CD4-positive, alpha-beta T cell (primary cell): ENCODE results near the gene SFTPB. TPM values are rescaled to one million over a fixed set of nuclear protein-coding genes. Genes with fewer than 3 reads are reported as not detected.

ENCODE experiments used
- ATAC-seq: fragments of 200-7000 bp; cut with Tn5 transposase; one replicate; pipeline ENCODE4 v1.10.0; 2022; ENCODE audit warnings: mild to moderate bottlenecking; ENCODE audit not compliant: poor library complexity
- CTCF ChIA-PET: fragments of 350-600 bp; sonication (Branson Sonifier 250); formaldehyde crosslinking; loops from one replicate; lab custom pipeline; 2021; ENCODE audit warnings: antibody characterized with exemption, inconsistent platforms; lab: Charles Lee
- POLR2A ChIA-PET: fragments of 350-600 bp; sonication (Branson Sonifier 250); formaldehyde crosslinking; loops from one replicate; lab custom pipeline; 2021; ENCODE audit warnings: antibody characterized with exemption, inconsistent platforms; lab: Charles Lee
- DNase-seq, 14 experiments: peaks; one replicate each; pipeline ENCODE4 v3.0.0-alpha.2; 2013 to 2020; ENCODE audit warnings: mixed read lengths in 2 of 14
- H3K27ac ChIP-seq, 2 donors: one replicate each; pipeline versions ENCODE4 v1.5.1 to v1.7.0; 2013; ENCODE audit warnings: low read length in 2 of 2, low read depth in 1 of 2, mild to moderate bottlenecking in 1 of 2
- H3K27me3 ChIP-seq, 2 experiments: 1 replicate in 1 of 2; 2 replicates in 1 of 2; pipeline versions ENCODE4 v1.6.1 to v1.7.0; 2013; ENCODE audit warnings: low read length in 2 of 2, control low read depth in 1 of 2, mild to moderate bottlenecking in 1 of 2, moderate library complexity in 1 of 2; ENCODE audit not compliant: insufficient read depth in 2 of 2, control insufficient read depth in 1 of 2
- H3K36me3 ChIP-seq: one replicate; pipeline ENCODE4 v1.6.1; 2013; ENCODE audit warnings: low read length, control low read depth; ENCODE audit not compliant: insufficient read depth
- H3K4me1 ChIP-seq: one replicate; pipeline ENCODE4 v1.6.1; 2013; ENCODE audit warnings: low read length, control low read depth; ENCODE audit not compliant: insufficient read depth
- H3K4me3 ChIP-seq: one replicate; pipeline ENCODE4 v1.5.1; 2013; ENCODE audit warnings: mild to moderate bottlenecking, low read length, moderate library complexity
- H3K9me3 ChIP-seq, 2 experiments: 1 replicate in 1 of 2; 2 replicates in 1 of 2; pipeline versions ENCODE4 v1.6.1 to v1.7.0; 2013; ENCODE audit warnings: low read length in 2 of 2, mild to moderate bottlenecking in 2 of 2, control low read depth in 1 of 2, moderate library complexity in 1 of 2; ENCODE audit not compliant: control insufficient read depth in 1 of 2, insufficient read depth in 1 of 2
- H3K27ac Mint-ChIP-seq: one replicate; pipeline ENCODE4 v1.8.0; 2020; ENCODE audit warnings: mixed read lengths
- H3K27me3 Mint-ChIP-seq: one replicate; pipeline ENCODE4 v1.8.0; 2021; ENCODE audit warnings: mixed read lengths
- H3K36me3 Mint-ChIP-seq: one replicate; pipeline ENCODE4 v1.8.0; 2021; ENCODE audit warnings: low read depth, mixed read lengths
- H3K4me1 Mint-ChIP-seq: one replicate; pipeline ENCODE4 v1.8.0; 2021; ENCODE audit warnings: low read depth, mixed read lengths
- H3K4me3 Mint-ChIP-seq: one replicate; pipeline ENCODE4 v1.8.0; 2020; ENCODE audit warnings: mild to moderate bottlenecking, mixed read lengths
- H3K9me3 Mint-ChIP-seq: one replicate; pipeline ENCODE4 v1.8.0; 2020; ENCODE audit warnings: mixed read lengths
- intact Hi-C, 2 experiments: fragments of 100-400 bp; cut with DNase I in 1 of 2; cut with micrococcal nuclease in 1 of 2; formaldehyde crosslinking; loops; one replicate each; pipeline versions ENCODE4 v1.15.1 to v1.9.0; 2023 to 2025; cut with DNase I, micrococcal nuclease
- total RNA-seq, 174 experiments: library from RNA in 2 of 174; stranded (reverse) in 2 of 174; gene quantifications; one replicate each; pipeline ENCODE4 v1.2.3 and lab custom pipeline; 2021 to 2026
- TF ChIP-seq, protein P1 (sequence below): fragments of 200-600 bp; IDR thresholded peaks from one replicate; pipeline ENCODE4 v1.8.0; 2022; ENCODE audit warnings: antibody characterized with exemption, mild to moderate bottlenecking

SFTPB gene
- total RNA-seq, 2 experiments from 2014 or later: not detected

DNA sequence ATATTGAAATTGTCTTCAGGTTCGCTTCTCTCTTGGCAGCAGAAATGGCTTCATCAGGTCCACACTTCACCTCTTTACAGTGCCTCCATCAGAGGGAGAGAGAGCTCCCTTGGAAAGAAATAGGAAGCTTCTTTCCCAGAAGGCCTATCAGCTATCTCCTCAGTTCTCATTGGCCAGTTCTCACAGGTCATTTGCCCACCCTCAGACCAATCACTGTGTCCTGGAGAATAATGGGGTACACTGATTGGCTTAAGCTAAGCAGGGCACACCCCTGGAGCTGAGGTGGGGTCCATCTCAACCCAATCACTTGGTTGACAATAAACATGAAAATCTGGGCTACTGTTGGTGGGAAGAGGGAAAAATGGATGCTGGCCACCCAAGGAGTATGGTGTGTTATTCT is 31.3 kb upstream of the SFTPB start:
- intact Hi-C loops: no loop called here
- Histone ChIP-seq H3K4me3 (no peak overlapping the region), H3K27ac (no peak overlapping the region), H3K4me1 (no peaks in the 10 kb centered on the region), H3K27me3 (no peaks in the 10 kb centered on the region), H3K36me3 (no peaks in the 10 kb centered on the region), H3K9me3 (no peaks in the 10 kb centered on the region)
- ATAC-seq (no peak), DNase-seq (no peak)
- ChIA-PET POLR2A (no interaction called here), CTCF (no interaction called here)
- Mint-ChIP-seq H3K9me3 (no peaks in the 10 kb centered on the region), H3K27ac (no peak overlapping the region), H3K36me3 (no peaks in the 10 kb centered on the region), H3K4me3 (no peak overlapping the region), H3K27me3 (no peaks in the 10 kb centered on the region), H3K4me1 (no peaks in the 10 kb centered on the region)
- TF ChIP-seq, protein P1, sequence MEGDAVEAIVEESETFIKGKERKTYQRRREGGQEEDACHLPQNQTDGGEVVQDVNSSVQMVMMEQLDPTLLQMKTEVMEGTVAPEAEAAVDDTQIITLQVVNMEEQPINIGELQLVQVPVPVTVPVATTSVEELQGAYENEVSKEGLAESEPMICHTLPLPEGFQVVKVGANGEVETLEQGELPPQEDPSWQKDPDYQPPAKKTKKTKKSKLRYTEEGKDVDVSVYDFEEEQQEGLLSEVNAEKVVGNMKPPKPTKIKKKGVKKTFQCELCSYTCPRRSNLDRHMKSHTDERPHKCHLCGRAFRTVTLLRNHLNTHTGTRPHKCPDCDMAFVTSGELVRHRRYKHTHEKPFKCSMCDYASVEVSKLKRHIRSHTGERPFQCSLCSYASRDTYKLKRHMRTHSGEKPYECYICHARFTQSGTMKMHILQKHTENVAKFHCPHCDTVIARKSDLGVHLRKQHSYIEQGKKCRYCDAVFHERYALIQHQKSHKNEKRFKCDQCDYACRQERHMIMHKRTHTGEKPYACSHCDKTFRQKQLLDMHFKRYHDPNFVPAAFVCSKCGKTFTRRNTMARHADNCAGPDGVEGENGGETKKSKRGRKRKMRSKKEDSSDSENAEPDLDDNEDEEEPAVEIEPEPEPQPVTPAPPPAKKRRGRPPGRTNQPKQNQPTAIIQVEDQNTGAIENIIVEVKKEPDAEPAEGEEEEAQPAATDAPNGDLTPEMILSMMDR: no peak

DNA sequence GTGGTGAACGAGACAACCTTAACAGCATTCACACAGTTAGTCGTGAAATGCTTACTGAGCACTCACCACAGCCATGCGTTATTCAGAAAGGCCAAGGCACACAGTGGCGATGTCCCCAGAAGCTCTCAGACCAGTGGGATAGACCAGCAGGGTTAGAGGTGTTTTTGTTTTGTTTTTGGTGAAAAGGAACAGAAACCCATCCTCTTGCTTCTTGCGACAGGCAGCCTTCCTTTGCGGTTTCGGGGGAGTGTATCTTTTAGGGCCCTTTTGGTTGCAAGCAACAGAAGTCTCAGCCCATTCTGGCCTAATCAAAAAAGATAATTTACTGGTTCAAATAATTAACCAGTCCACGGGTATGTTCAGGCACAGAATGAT is 30.9 kb upstream of the SFTPB start:
- TF ChIP-seq, protein P1: no peak
- intact Hi-C loops: no loop called here
- no peaks in the 10 kb centered on the region for H3K9me3 Mint-ChIP-seq
- Histone ChIP-seq H3K4me1 (no peaks in the 10 kb centered on the region), H3K27ac (no peak overlapping the region), H3K36me3 (no peaks in the 10 kb centered on the region), H3K4me3 (no peak overlapping the region), H3K9me3 (no peaks in the 10 kb centered on the region), H3K27me3 (no peaks in the 10 kb centered on the region)
- H3K27ac Mint-ChIP-seq: no peak overlapping the region
- ChIA-PET POLR2A (no interaction called here), CTCF (no interaction called here)
- H3K4me3 Mint-ChIP-seq: no peak overlapping the region
- no peaks in the 10 kb centered on the region for H3K36me3 Mint-ChIP-seq
- DNase-seq (no peak), ATAC-seq (no peak)
- no peaks in the 10 kb centered on the region for H3K27me3 Mint-ChIP-seq
- H3K4me1 Mint-ChIP-seq: no peaks in the 10 kb centered on the region

- Mint-ChIP-seq H3K4me3 (no peak overlapping the region), H3K9me3 (no peaks in the 10 kb centered on the region), H3K27me3 (no peaks in the 10 kb centered on the region), H3K27ac (no peak overlapping the region), H3K4me1 (no peaks in the 10 kb centered on the region), H3K36me3 (no peaks in the 10 kb centered on the region)
- Histone ChIP-seq H3K4me1 (no peaks in the 10 kb centered on the region), H3K27ac (no peak overlapping the region), H3K4me3 (no peak overlapping the region), H3K9me3 (no peaks in the 10 kb centered on the region), H3K27me3 (no peaks in the 10 kb centered on the region), H3K36me3 (no peaks in the 10 kb centered on the region)
- no peak for DNase-seq
- CTCF ChIA-PET: no interaction called here
- POLR2A ChIA-PET: no interaction called here
- no peak for ATAC-seq
- TF ChIP-seq, protein P1: no peak
- intact Hi-C loops: no loop called here
These were observed 30.3 kb upstream of the SFTPB start for GRCh38 chr2:85698184-85698879.
